Measurements from ENCODE around the gene JPH2.

Gene JPH2

DNA sequence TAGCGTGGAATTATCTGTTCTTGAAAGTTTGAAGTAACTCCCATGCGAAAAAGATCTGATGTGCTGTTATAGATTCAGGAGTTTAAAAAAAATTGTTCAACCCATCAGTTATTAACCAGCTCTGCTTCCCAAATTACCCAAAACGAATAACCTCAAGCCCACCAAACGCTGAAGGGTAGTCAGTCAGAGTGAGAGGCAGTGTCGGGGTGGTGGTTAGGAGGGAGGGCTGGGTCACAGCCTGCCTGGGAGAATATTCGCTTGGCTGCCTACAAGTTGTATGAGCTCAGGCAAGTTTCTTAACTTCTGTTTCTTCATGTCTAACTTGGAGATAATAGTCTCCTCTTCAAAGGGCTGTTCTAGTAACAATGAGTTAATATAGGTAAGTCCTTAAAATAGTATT lies 114.6 kb downstream of the JPH2 start:
- H3K9me2 ChIP-seq (replicated peaks; ENCODE audit: insufficient read depth, low read length): no peaks in the 10 kb centered on the region
- no peaks in the 10 kb centered on the region for H3K36me3 ChIP-seq (ENCODE audit: low read length)
- H2AFZ ChIP-seq (ENCODE audit: low read depth, low read length, severe bottlenecking): no peak overlapping the region
- no peaks in the 10 kb centered on the region for H3F3A ChIP-seq (ENCODE audit: insufficient read depth)
- no peak overlapping the region for H3K4me2 ChIP-seq (ENCODE audit: low read depth, low read length, poor library complexity, severe bottlenecking)
- H3K27ac ChIP-seq (ENCODE audit: low read depth, low read length): no peak overlapping the region
- H3K9ac ChIP-seq (ENCODE audit: low read length): no peak overlapping the region
- no peaks in the 10 kb centered on the region for H3K27me3 ChIP-seq (ENCODE audit: low read length)
- H3K4me3 ChIP-seq (ENCODE audit: insufficient read depth, low read length, poor library complexity, severe bottlenecking): no peak overlapping the region
- H3K9me3 ChIP-seq (ENCODE audit: insufficient read depth, low read length): no peaks in the 10 kb centered on the region
- TF ChIP-seq EZH2phosphoT487 (conservative IDR thresholded peaks at IDR 0.05; ENCODE audit: low read length) (no peak), CTCF (IDR thresholded peaks at IDR 0.05; ENCODE audit: insufficient read depth, low read length, poor library complexity, severe bottlenecking) (no peak)
- H4K20me1 ChIP-seq (ENCODE audit: low read depth, low read length): no peaks in the 10 kb centered on the region
- H3K79me2 ChIP-seq (ENCODE audit: insufficient read depth, low read length): no peaks in the 10 kb centered on the region

GRCh38 chr20:44071526-44072111 lies 115.4 kb downstream of the JPH2 start:
- Histone ChIP-seq H3K4me3 (ENCODE audit: insufficient read depth, low read length, poor library complexity, severe bottlenecking) (no peak overlapping the region), H3K36me3 (ENCODE audit: low read length) (no peaks in the 10 kb centered on the region), H3K9me2 (replicated peaks; ENCODE audit: insufficient read depth, low read length) (no peaks in the 10 kb centered on the region), H3K27ac (ENCODE audit: low read depth, low read length) (no peak overlapping the region), H3K27me3 (ENCODE audit: low read length) (no peaks in the 10 kb centered on the region), H3K9me3 (ENCODE audit: insufficient read depth, low read length) (no peaks in the 10 kb centered on the region), H3K9ac (ENCODE audit: low read length) (no peak overlapping the region), H3F3A (ENCODE audit: insufficient read depth) (no peaks in the 10 kb centered on the region), H2AFZ (ENCODE audit: low read depth, low read length, severe bottlenecking) (no peak overlapping the region), H3K79me2 (ENCODE audit: insufficient read depth, low read length) (no peaks in the 10 kb centered on the region), H3K4me2 (ENCODE audit: low read depth, low read length, poor library complexity, severe bottlenecking) (no peak overlapping the region), H4K20me1 (ENCODE audit: low read depth, low read length) (no peaks in the 10 kb centered on the region)
- TF ChIP-seq CTCF (IDR thresholded peaks at IDR 0.05; ENCODE audit: insufficient read depth, low read length, poor library complexity, severe bottlenecking): no peak
- TF ChIP-seq EZH2phosphoT487 (conservative IDR thresholded peaks at IDR 0.05; ENCODE audit: low read length): no peak

GRCh38 chr20:44071057-44071456 lies 115.9 kb downstream of the JPH2 start:
- H3K4me2 ChIP-seq (ENCODE audit: low read depth, low read length, poor library complexity, severe bottlenecking): no peak overlapping the region
- H2AFZ ChIP-seq (ENCODE audit: low read depth, low read length, severe bottlenecking): no peak overlapping the region
- H3K9ac ChIP-seq (ENCODE audit: low read length): no peak overlapping the region
- no peaks in the 10 kb centered on the region for H3K79me2 ChIP-seq (ENCODE audit: insufficient read depth, low read length)
- H4K20me1 ChIP-seq (ENCODE audit: low read depth, low read length): no peaks in the 10 kb centered on the region
- no peaks in the 10 kb centered on the region for H3F3A ChIP-seq (ENCODE audit: insufficient read depth)
- no peaks in the 10 kb centered on the region for H3K9me3 ChIP-seq (ENCODE audit: insufficient read depth, low read length)
- no peaks in the 10 kb centered on the region for H3K36me3 ChIP-seq (ENCODE audit: low read length)
- TF ChIP-seq EZH2phosphoT487 (conservative IDR thresholded peaks at IDR 0.05; ENCODE audit: low read length) (no peak), CTCF (IDR thresholded peaks at IDR 0.05; ENCODE audit: insufficient read depth, low read length, poor library complexity, severe bottlenecking) (no peak)
- no peaks in the 10 kb centered on the region for H3K27me3 ChIP-seq (ENCODE audit: low read length)
- no peak overlapping the region for H3K4me3 ChIP-seq (ENCODE audit: insufficient read depth, low read length, poor library complexity, severe bottlenecking)
- H3K27ac ChIP-seq (ENCODE audit: low read depth, low read length): no peak overlapping the region
- H3K9me2 ChIP-seq (replicated peaks; ENCODE audit: insufficient read depth, low read length): no peaks in the 10 kb centered on the region

Measured in SU-DHL-6 (cell line).